Left ventricle myocardium inferior (tissue), 1 donor: ENCODE results near the gene TFB1M. TPM values are rescaled to one million over a fixed set of nuclear protein-coding genes. Genes with fewer than 3 reads are reported as not detected.
A peak's percentile ranks its signal among the peaks of the same experiment; 100 is the strongest.

Experiments
- DNase-seq: peaks from one replicate; pipeline ENCODE4 v3.0.0-alpha.2; 2020
- H3K27ac ChIP-seq: fragments of 200-600 bp; replicated peaks from 2 replicates; pipeline ENCODE4 v1.8.0; 2021
- H3K27me3 ChIP-seq: fragments of 200-600 bp; 2 replicates; pipeline ENCODE4 v1.8.0; 2021; ENCODE audit warnings: low read depth
- H3K36me3 ChIP-seq: fragments of 200-600 bp; 2 replicates; pipeline ENCODE4 v1.8.0; 2021
- H3K4me1 ChIP-seq: fragments of 200-600 bp; 2 replicates; pipeline ENCODE4 v1.8.0; 2021
- H3K4me3 ChIP-seq: fragments of 200-600 bp; 2 replicates; pipeline ENCODE4 v1.8.0; 2021; ENCODE audit warnings: mild to moderate bottlenecking, moderate library complexity
- H3K9me3 ChIP-seq: fragments of 200-600 bp; replicated peaks from 2 replicates; pipeline ENCODE4 v1.8.0; 2021
- CTCF ChIP-seq: fragments of 200-600 bp; IDR thresholded peaks from 2 replicates; pipeline ENCODE4 v1.8.0; 2021; ENCODE audit warnings: antibody characterized with exemption, mild to moderate bottlenecking, borderline replicate concordance
- intact Hi-C: fragments of 100-400 bp; cut with micrococcal nuclease; formaldehyde crosslinking; loops from one replicate; pipeline ENCODE4 v1.11.0; 2022
- total RNA-seq: library from RNA; stranded (reverse); fragmentation: NEBNext Ultra II Directional; extraction: Animal tissue kit (Norgen Biotek cat#: 25700); gene quantifications from one replicate; pipeline ENCODE4 v1.2.1, GENCODE V29; 2021
- donor health status: DM: no; HTN: yes; CAD: no; lungs with severe emphysema.

Gene TFB1M
- total RNA-seq, 1 donor from 2014 or later, result 18.8 TPM

DNA sequence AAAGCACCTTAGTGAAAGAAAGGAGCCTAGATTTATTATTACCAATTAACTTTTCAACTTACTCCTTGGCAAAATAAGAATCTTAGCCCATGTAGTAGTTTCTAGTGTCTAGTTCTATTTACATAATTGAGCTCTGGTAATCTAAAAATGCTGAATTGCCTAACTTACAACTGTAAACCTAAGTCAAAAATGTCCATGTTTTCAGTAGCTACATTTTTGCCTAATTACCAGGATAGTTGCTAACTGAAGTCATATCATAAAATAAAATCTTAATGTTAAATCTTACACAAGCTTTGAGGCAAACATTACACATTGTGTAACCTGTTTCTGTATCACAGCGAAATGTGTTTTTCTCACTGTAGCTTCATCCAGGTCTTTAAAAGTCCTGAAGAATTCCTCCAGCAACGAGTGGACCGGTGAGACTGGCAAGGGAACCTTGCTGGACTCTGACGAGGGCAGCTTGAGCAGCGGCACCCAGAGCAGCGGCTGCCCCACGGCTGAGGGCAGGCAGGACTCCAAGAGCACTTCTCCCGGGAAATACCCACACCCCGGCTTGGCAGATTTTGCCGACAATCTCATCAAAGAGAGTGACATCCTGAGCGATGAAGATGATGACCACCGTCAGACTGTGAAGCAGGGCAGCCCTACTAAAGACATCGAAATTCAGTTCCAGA, 58.0 kb downstream of the TFB1M start:
- intact Hi-C loops, result no loop called here
- no peak overlapping the region for H3K4me3 ChIP-seq
- peak overlapping the region; percentile 2 for H3K27ac ChIP-seq
- H3K36me3 ChIP-seq, result peaks cover 71% of the 10 kb centered on the region
- no peak for TF ChIP-seq CTCF
- peaks cover 34% of the 10 kb centered on the region for H3K4me1 ChIP-seq
- no peaks in the 10 kb centered on the region for H3K27me3 ChIP-seq
- H3K9me3 ChIP-seq, result no peaks in the 10 kb centered on the region
- DNase-seq, result no peak

DNA sequence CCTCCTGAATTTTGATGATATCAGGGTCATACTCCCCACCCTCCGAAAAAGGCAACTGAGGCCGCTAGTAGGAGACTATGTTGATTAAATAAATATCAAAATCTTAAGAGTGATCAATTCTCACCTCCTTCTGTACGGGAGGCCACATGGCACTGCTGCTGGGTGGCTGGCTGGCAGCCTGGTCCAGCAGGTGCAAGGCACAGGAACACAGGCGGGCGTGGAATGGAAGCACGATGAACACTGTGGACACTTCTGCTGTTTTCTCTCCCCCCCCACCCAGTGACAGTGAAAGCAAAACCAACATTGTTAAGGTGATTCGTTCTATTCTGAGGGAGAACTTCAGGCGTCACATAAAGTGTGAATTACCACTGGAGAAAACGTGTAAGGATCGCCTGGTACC, 60.1 kb downstream of the TFB1M start:
- peak overlapping the region; percentile 64 for H3K27ac ChIP-seq
- no peaks in the 10 kb centered on the region for H3K9me3 ChIP-seq
- no peak for DNase-seq
- TF ChIP-seq CTCF, result no peak
- intact Hi-C loops, result no loop called here
- no peaks in the 10 kb centered on the region for H3K27me3 ChIP-seq
- H3K4me1 ChIP-seq, result peaks cover 38% of the 10 kb centered on the region
- H3K4me3 ChIP-seq, result no peak overlapping the region
- peaks cover 63% of the 10 kb centered on the region for H3K36me3 ChIP-seq

- no peak for TF ChIP-seq CTCF
- DNase-seq, result no peak
- H3K27ac ChIP-seq, result peak overlapping the region; percentile 64
- peaks cover 38% of the 10 kb centered on the region for H3K4me1 ChIP-seq
- peaks cover 58% of the 10 kb centered on the region for H3K36me3 ChIP-seq
- intact Hi-C loops, result no loop called here
- H3K9me3 ChIP-seq, result no peaks in the 10 kb centered on the region
- no peaks in the 10 kb centered on the region for H3K27me3 ChIP-seq
- H3K4me3 ChIP-seq, result no peak overlapping the region
Measured at GRCh38 chr6:155253337-155253736, 60.9 kb downstream of the TFB1M start.

- no peak overlapping the region for H3K4me3 ChIP-seq
- H3K9me3 ChIP-seq, result no peaks in the 10 kb centered on the region
- no peak for TF ChIP-seq CTCF
- no peak for DNase-seq
- H3K27ac ChIP-seq, result peak overlapping the region; percentile 64
- H3K4me1 ChIP-seq, result peaks cover 38% of the 10 kb centered on the region
- intact Hi-C loops, result no loop called here
- H3K27me3 ChIP-seq, result no peaks in the 10 kb centered on the region
- peaks cover 51% of the 10 kb centered on the region for H3K36me3 ChIP-seq
Measured at GRCh38 chr6:155252581-155252980, 61.7 kb downstream of the TFB1M start.

- Histone ChIP-seq H3K27ac (peak overlapping the region; percentile 64), H3K4me1 (peaks cover 33% of the 10 kb centered on the region), H3K9me3 (no peaks in the 10 kb centered on the region), H3K27me3 (no peaks in the 10 kb centered on the region), H3K4me3 (no peak overlapping the region), H3K36me3 (peaks cover 33% of the 10 kb centered on the region)
- TF ChIP-seq CTCF, result no peak
- intact Hi-C loops, result no loop called here
- DNase-seq, result no peak
Measured at GRCh38 chr6:155250701-155251381, 63.4 kb downstream of the TFB1M start.
